ENCODE data around the gene MAD1L1. TPM values are rescaled to one million over a fixed set of nuclear protein-coding genes. Genes with fewer than 3 reads are reported as not detected.

Gene MAD1L1
- total RNA-seq, 1 donor from 2014 or later: 17.9 TPM

- intact Hi-C loops (cut with DNase I): no loop called here
- DNase-seq: no peak
- ATAC-seq (ENCODE audit: poor library complexity): no peak
Observed at GRCh38 chr7:2080477-2080876, 152.3 kb downstream of the MAD1L1 start.

GRCh38 chr7:2080060-2080387 is 152.7 kb downstream of the MAD1L1 start:
- ATAC-seq (ENCODE audit: poor library complexity) (no peak), DNase-seq (no peak)
- intact Hi-C loops (cut with DNase I): no loop called here

- DNase-seq: no peak
- intact Hi-C loops (cut with DNase I): loop anchor here (10.0 kb wide), 1 partner anchor 485 kb away; no protein-coding TSS in a partner anchor
- ATAC-seq (ENCODE audit: poor library complexity): no peak
Observed at GRCh38 chr7:2079332-2080059, 153.2 kb downstream of the MAD1L1 start.

- intact Hi-C loops (cut with DNase I): loop anchor here (10.0 kb wide), 1 partner anchor 484 kb away; no protein-coding TSS in a partner anchor
- ATAC-seq (ENCODE audit: poor library complexity) (no peak), DNase-seq (no peak)
Observed at GRCh38 chr7:2078899-2079298, 153.8 kb downstream of the MAD1L1 start.

GRCh38 chr7:2076649-2077064 is 156.1 kb downstream of the MAD1L1 start:
- ATAC-seq (ENCODE audit: poor library complexity) (no peak), DNase-seq (no peak)
- intact Hi-C loops (cut with DNase I): loop anchor here (10.0 kb wide), 1 partner anchor 482 kb away; no protein-coding TSS in a partner anchor

GRCh38 chr7:2075811-2076210 is 156.9 kb downstream of the MAD1L1 start:
- no peak for ATAC-seq (ENCODE audit: poor library complexity)
- no peak for DNase-seq
- intact Hi-C loops (cut with DNase I): loop anchor here (10.0 kb wide), 1 partner anchor 481 kb away; no protein-coding TSS in a partner anchor

GRCh38 chr7:2074691-2075090 is 158.1 kb downstream of the MAD1L1 start:
- intact Hi-C loops (cut with DNase I): loop anchor here (10.0 kb wide), 1 partner anchor 480 kb away; no protein-coding TSS in a partner anchor
- ATAC-seq (ENCODE audit: poor library complexity) (no peak), DNase-seq (no peak)

- ATAC-seq (ENCODE audit: poor library complexity): no peak
- intact Hi-C loops (cut with DNase I): loop anchor here (10.0 kb wide), 1 partner anchor 478 kb away; no protein-coding TSS in a partner anchor
Observed at GRCh38 chr7:2072798-2073197, 159.9 kb downstream of the MAD1L1 start.

GRCh38 chr7:2072042-2072441 is 160.7 kb downstream of the MAD1L1 start:
- ATAC-seq (ENCODE audit: poor library complexity): no peak
- DNase-seq: no peak
- intact Hi-C loops (cut with DNase I): loop anchor here (10.0 kb wide), 1 partner anchor 477 kb away; no protein-coding TSS in a partner anchor

More at GRCh38 chr7:2072798-2073197, 159.9 kb downstream of the MAD1L1 start:
- no peak for DNase-seq

- no peak for ATAC-seq (ENCODE audit: poor library complexity)
- no peak for DNase-seq
- intact Hi-C loops (cut with DNase I): loop anchor here (10.0 kb wide), 1 partner anchor 476 kb away; no protein-coding TSS in a partner anchor
Observed at GRCh38 chr7:2071133-2071832, 161.5 kb downstream of the MAD1L1 start.

GRCh38 chr7:2070151-2070763 is 162.5 kb downstream of the MAD1L1 start:
- intact Hi-C loops (cut with DNase I): loop anchor here (10.0 kb wide), 1 partner anchor 475 kb away; no protein-coding TSS in a partner anchor
- DNase-seq: no peak
- ATAC-seq (ENCODE audit: poor library complexity): no peak

- no peak for ATAC-seq (ENCODE audit: poor library complexity)
- intact Hi-C loops (cut with DNase I): no loop called here
- DNase-seq: no peak
Observed at GRCh38 chr7:2069472-2069860, 163.3 kb downstream of the MAD1L1 start.

- intact Hi-C loops (cut with DNase I): no loop called here
- ATAC-seq (ENCODE audit: poor library complexity): no peak
- no peak for DNase-seq
Observed at GRCh38 chr7:2068693-2069471, 163.9 kb downstream of the MAD1L1 start.

GRCh38 chr7:2066251-2066919 is 166.4 kb downstream of the MAD1L1 start:
- ATAC-seq (ENCODE audit: poor library complexity): peak; percentile 49
- no peak for DNase-seq
- intact Hi-C loops (cut with DNase I): no loop called here

- intact Hi-C loops (cut with DNase I): no loop called here
- DNase-seq: no peak
- ATAC-seq (ENCODE audit: poor library complexity): no peak
Observed at GRCh38 chr7:2065528-2065927, 167.2 kb downstream of the MAD1L1 start.

- ATAC-seq (ENCODE audit: poor library complexity): peak; percentile 37
- no peak for DNase-seq
- intact Hi-C loops (cut with DNase I): no loop called here
Observed at GRCh38 chr7:2063563-2064260, 169.0 kb downstream of the MAD1L1 start.

GRCh38 chr7:2062648-2063047 is 170.1 kb downstream of the MAD1L1 start:
- ATAC-seq (ENCODE audit: poor library complexity) (no peak), DNase-seq (no peak)
- intact Hi-C loops (cut with DNase I): no loop called here

- DNase-seq (no peak), ATAC-seq (ENCODE audit: poor library complexity) (no peak)
- intact Hi-C loops (cut with DNase I): no loop called here
Observed at GRCh38 chr7:2060701-2061100, 172.0 kb downstream of the MAD1L1 start.
